MG63 (cell line): ENCODE results near the gene NUDT9. TPM values are rescaled to one million over a fixed set of nuclear protein-coding genes. Genes with fewer than 3 reads are reported as not detected.
"Not testable (repeated sequence)": the region's sequence is repeated elsewhere in the genome, so short reads cannot be mapped to it uniquely, and the experiment has no call there.

Experiments
- DNase-seq: peaks from one replicate; pipeline ENCODE4 v3.0.0-alpha.2; 2020
- H3K27me3 ChIP-seq: fragments of 250-450 bp; sonication (Bioruptor Pico); 2 replicates; pipeline ENCODE4 v1.5.1; 2020; ENCODE audit warnings: mild to moderate bottlenecking, moderate library complexity
- H3K36me3 ChIP-seq: fragments of 250-450 bp; sonication (Bioruptor Pico); 2 replicates; pipeline ENCODE4 v1.5.1; 2020; ENCODE audit warnings: mild to moderate bottlenecking, moderate library complexity
- H3K4me3 ChIP-seq: fragments of 250-450 bp; sonication (Bioruptor Pico); 2 replicates; pipeline ENCODE4 v1.5.1; 2020; ENCODE audit warnings: mild to moderate bottlenecking, moderate library complexity
- H3K9me3 ChIP-seq: fragments of 250-450 bp; sonication (Bioruptor Pico); 2 replicates; pipeline ENCODE4 v1.5.1; 2020; ENCODE audit warnings: mild to moderate bottlenecking, moderate library complexity
- total RNA-seq: library from RNA; depleted of rRNA; stranded (reverse); fragments of >200 nt; shearing (Covaris generic); gene quantifications from 2 replicates; pipeline ENCODE4 v1.2.3, GENCODE V29; 2014; ENCODE audit warnings: low replicate concordance; rRNA removed

The NUDT9 gene, protein sequence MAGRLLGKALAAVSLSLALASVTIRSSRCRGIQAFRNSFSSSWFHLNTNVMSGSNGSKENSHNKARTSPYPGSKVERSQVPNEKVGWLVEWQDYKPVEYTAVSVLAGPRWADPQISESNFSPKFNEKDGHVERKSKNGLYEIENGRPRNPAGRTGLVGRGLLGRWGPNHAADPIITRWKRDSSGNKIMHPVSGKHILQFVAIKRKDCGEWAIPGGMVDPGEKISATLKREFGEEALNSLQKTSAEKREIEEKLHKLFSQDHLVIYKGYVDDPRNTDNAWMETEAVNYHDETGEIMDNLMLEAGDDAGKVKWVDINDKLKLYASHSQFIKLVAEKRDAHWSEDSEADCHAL
- 8.4 and 9.9 TPM in 2 replicates for total RNA-seq

DNA sequence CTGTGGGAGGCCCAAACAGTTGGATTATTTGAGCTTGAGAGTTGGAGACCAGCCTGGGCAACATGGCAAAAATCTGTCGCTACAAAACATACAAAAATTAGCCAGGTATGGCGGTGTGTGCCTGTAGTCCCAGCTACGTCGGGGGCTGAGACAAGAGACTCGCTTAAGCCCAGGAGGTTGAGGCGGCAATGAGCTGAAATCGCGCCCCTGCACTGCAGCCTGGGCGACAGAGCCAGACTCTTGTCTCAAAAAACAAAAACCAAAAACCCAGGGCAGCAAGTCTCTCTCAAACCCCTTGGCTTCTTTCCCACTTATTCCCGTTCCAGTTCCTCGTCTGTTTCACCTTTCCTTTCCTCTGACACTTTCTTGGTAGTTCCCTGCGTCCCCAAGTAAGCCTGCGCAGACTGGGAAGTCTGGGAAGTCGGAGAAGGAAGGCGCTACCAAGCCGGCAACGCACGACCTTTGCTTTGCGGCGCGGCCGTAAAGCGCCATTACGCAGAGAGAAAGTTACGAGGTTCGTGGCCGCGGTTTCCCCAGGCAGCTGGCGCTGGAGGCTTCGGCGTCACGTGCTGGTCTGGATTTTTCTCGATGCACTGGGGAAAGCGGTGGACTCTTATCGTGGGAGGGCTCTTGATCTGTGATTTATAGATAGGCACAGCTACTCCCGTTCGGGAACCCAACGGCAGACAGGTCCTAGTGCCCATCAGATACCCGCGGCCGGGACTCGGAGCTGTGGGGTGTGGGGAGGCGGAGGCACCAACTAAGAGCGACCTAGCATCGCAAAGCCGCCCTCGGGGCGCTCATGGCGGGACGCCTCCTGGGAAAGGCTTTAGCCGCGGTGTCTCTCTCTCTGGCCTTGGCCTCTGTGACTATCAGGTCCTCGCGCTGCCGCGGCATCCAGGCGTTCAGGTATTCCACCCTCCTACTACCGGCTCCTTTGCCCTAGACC, at the start of gene NUDT9:
NUDT9 (plus strand) TSS at position 470 of the 949 bp plus-strand sequence; CDS start at position 803, 333 bp downstream.
- peak within 1 kb of the TSS; percentile 84 for H3K4me3 ChIP-seq
- no peaks in the 10 kb centered on the region for H3K36me3 ChIP-seq
- no peaks in the 10 kb centered on the region for H3K27me3 ChIP-seq
- H3K9me3 ChIP-seq = no peaks in the 10 kb centered on the region
- peak; percentile 96 for DNase-seq

DNA sequence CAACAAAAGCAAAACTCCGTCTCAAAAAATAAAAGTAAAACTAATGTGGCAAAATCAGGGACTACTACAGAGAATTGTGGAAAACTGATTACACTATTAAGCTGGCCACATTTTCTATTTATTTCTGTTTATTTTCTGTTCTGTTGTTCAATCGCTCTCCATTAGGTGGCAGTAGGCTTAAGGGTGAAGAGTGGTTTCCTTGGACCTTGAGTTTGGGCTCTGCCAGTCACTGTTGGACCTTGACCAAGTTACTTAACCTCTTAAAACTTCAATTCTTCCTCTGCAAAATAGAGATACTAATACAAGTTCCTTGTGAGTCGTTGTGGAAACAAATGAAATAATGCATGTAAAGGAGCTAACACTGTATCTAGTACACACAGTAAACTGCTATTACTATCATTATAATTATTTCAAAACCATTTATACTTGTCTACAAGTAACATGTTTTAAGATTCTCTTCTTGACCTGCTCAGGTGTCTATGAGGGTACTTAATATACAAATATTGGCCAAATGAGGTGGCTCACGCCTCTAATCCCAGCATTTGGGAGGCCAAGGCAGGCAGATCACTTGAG, 46.6 kb upstream of the NUDT9 start:
- DNase-seq = peak; percentile 20
- H3K36me3 ChIP-seq = no peaks in the 10 kb centered on the region
- H3K27me3 ChIP-seq = no peaks in the 10 kb centered on the region
- no peak overlapping the region for H3K4me3 ChIP-seq
- no peaks in the 10 kb centered on the region for H3K9me3 ChIP-seq

DNA sequence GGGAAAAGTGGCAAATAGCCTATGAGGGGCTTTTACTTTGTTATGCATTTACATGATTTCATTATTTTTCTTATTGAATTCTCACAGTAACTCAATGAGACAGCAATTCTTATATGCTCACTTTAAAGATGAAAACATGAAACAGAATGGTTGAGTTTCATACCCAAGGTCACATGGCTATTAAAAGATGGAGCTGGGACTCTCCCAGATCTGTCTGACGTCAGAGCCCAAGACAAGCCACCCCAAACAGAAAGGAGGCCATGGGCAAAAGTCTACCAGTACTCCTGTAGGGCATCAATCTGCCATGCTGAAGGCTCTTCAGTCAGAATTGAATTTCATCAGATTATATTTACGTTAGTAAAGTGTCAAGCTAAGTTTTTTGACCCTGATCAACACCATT, 44.6 kb upstream of the NUDT9 start:
- Histone ChIP-seq H3K36me3 (no peaks in the 10 kb centered on the region), H3K4me3 (no peak overlapping the region), H3K27me3 (no peaks in the 10 kb centered on the region), H3K9me3 (no peaks in the 10 kb centered on the region)
- no peak for DNase-seq

DNA sequence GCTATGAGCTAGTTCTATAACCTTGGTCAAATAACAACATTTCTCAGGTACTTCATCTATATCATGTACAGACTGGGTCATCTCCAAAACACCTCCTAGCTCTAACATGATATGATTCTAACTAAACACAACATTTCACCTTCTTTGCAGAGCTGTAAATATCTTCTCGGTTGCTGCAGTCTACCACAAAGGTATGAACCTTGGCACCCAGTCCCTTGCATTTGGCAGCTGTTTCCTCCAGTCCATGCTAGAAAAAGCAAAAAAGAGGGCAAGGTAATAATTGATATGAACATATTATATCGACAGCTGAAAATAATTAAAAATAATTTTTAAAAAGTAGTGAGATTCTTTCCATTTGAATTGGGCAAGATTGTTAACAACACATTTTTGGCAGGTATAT, 40.3 kb upstream of the NUDT9 start:
- H3K4me3 ChIP-seq = no peak overlapping the region
- no peaks in the 10 kb centered on the region for H3K27me3 ChIP-seq
- no peaks in the 10 kb centered on the region for H3K9me3 ChIP-seq
- DNase-seq = no peak
- no peaks in the 10 kb centered on the region for H3K36me3 ChIP-seq

DNA sequence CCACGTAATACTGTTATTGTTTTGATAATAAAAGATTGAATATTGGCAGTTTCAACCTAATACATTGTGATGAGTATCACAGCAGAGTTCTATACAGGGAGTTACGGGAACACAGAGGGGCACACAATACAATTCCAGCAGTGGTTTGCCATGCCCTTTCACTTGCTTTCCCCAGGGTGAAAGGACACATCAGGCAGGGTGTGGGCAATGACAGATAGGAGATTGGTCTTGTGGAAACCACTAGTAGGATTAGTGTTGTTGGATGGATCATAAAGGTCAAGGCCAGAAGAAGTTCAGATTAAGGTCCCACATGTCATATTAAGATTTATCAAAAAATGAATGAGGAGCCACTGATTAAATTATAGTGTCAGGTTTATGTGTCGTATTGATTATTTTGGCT, 39.4 kb upstream of the NUDT9 start:
- H3K27me3 ChIP-seq = no peaks in the 10 kb centered on the region
- H3K36me3 ChIP-seq = no peaks in the 10 kb centered on the region

DNA sequence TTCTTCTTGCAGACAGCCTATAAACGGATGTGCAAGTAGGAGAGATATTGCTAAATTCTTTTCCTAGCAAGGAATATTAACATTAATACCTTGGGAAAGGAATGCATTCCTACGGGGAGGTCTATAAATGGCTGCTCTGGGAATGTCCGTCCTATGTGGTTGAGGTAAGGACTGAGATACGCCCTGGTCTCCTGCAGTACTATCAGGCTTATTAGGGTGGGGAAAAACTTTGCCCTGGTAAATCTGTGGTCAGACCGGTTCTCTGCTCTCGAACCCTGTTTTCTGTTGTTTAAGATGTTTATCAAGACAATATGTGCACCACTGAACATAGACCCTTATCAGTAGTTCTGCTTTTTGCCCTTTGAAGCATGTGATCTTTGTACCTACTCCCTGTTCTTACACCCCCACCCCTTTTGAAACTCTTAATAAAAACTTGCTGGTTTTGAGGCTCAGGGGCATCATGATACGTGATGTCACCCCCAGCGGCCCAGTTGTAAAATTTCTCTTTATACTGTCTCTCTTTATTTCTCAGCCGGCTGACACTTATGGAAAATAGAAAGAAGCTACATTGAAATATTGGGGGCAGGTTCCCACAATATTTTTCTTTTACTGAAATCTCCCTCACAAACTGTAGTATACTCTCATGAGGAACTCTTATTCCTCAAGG, 37.8 kb upstream of the NUDT9 start:
- H3K4me3 ChIP-seq, DNase-seq, H3K36me3 ChIP-seq, H3K9me3 ChIP-seq, H3K27me3 ChIP-seq: not testable (repeated sequence)

More for the DNA sequence above, 39.4 kb upstream of the NUDT9 start:
- no peaks in the 10 kb centered on the region for H3K9me3 ChIP-seq
- no peak for DNase-seq
- no peak overlapping the region for H3K4me3 ChIP-seq

DNA sequence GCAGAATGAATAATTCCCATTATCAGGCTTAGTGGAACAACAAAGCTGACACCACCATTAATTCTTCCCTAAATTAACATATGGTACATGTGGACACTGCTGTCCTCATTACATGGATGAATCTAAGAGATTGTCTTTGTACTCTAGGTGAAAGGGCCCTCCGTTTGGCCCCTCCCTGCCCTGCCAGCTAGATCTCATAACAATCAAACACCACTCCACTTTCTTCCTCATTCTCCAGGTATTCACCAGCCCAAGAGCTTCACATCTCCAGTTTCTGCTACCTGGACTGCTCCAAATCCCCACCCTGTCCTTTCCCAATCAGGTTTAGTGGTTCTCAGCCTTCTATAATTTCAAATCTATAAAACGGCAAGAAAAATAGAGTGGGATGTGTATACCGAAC, 35.1 kb upstream of the NUDT9 start:
- H3K9me3 ChIP-seq = no peaks in the 10 kb centered on the region
- no peaks in the 10 kb centered on the region for H3K27me3 ChIP-seq
- H3K36me3 ChIP-seq = no peaks in the 10 kb centered on the region
- DNase-seq = no peak
- no peak overlapping the region for H3K4me3 ChIP-seq

DNA sequence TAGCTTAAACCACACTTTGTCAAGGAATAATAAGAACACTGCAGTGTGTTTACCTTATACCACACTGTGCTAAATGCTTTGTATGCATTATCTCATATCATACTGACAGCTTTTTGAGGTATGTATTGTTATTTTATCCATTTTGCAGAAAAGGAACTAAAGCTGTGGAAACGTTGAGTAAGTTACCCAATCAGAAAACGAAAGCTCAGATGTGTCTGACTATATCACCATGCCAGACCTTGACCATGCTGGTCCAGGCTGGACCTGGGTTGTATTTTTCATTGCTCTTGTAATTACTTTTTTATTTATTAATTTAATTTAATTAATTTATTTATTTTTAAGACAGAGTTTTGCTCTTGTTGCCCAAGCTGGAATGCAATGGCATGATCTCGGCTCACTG, 33.5 kb upstream of the NUDT9 start:
- no peak for DNase-seq
- no peaks in the 10 kb centered on the region for H3K36me3 ChIP-seq
- no peak overlapping the region for H3K4me3 ChIP-seq
- H3K9me3 ChIP-seq = no peaks in the 10 kb centered on the region
- H3K27me3 ChIP-seq = no peaks in the 10 kb centered on the region

DNA sequence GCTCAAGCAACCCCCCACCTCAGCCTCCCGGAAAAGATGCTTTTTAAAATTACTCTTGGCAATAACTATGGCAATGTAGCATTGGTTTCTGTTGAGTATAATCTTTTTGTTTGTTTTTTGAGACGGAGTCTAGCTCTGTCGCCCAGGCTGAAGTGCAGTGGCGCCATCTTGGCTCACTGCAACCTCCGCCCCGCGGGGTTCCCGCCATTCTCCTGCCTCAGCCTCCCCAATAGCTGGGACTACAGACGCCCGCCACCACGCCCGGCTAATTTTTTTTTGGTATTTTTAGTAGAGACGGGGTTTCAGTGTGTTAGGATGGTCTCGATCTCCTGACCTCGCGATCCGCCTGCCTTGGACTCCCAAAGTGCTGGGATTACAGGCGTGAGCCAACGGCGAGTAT, 32.3 kb upstream of the NUDT9 start:
- not testable (repeated sequence) for DNase-seq, H3K9me3 ChIP-seq, H3K36me3 ChIP-seq, H3K27me3 ChIP-seq
- H3K4me3 ChIP-seq = peak overlapping the region; percentile 57

DNA sequence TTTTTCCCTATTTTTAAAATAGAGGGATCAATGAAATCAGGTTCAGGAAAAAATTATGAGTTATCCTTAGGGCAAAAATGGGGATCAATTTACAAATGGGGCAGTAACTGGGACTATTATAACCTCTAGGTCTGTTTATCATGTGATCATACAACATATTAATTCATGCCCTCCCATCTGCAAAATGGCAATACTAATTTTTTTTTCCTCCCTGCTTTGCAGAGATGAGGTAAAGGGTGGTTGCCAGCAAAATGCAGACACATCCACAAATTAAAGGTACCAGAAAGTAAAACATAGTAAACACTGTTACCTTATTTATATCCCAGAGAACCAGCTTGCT, 31.9 kb upstream of the NUDT9 start:
- Histone ChIP-seq H3K27me3 (no peaks in the 10 kb centered on the region), H3K4me3 (peak overlapping the region; percentile 57), H3K9me3 (no peaks in the 10 kb centered on the region), H3K36me3 (no peaks in the 10 kb centered on the region)
- DNase-seq = no peak

DNA sequence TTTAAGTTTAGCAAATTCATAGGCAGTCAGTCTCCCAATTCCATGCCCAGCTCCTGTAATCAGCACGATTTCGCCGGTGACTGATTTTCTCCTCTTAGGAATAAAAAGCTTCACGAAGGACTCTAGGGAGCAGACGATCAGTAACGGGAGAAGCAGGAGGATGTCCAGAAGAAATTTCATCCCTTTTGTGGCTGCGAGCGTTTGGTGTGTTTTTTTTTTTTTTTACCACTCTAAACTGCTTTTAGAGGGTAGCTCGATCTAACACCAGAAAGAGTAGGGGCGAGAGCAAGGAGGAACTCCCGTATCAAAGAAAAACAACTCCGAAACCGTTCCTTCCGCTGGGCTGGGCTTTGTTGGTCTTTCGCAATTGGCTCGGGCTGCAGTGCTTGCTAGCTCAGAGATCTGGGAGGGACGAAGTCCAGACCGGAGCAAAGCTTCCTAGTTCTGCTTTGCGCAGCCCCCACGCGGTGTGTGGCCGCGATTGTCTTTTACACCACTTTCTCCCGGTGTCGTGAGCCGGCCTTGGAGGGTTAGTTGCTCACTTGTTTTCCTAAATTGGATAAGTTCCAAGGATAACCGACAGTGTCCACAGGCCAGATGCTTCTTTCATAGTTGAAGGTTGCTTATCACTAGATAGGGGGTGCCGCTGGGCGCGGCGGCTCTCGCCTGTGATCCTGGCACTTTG, 31.3 kb upstream of the NUDT9 start, which contains the start of gene HSD17B11:
HSD17B11 (minus strand) TSS at position 298 of the 685 bp plus-strand sequence; CDS start at position 180, 118 bp downstream.
- Histone ChIP-seq H3K36me3 (no peaks in the 10 kb centered on the region), H3K4me3 (peak within 1 kb of the TSS; percentile 57), H3K27me3 (no peaks in the 10 kb centered on the region), H3K9me3 (no peaks in the 10 kb centered on the region)
- DNase-seq = peak; percentile 82

DNA sequence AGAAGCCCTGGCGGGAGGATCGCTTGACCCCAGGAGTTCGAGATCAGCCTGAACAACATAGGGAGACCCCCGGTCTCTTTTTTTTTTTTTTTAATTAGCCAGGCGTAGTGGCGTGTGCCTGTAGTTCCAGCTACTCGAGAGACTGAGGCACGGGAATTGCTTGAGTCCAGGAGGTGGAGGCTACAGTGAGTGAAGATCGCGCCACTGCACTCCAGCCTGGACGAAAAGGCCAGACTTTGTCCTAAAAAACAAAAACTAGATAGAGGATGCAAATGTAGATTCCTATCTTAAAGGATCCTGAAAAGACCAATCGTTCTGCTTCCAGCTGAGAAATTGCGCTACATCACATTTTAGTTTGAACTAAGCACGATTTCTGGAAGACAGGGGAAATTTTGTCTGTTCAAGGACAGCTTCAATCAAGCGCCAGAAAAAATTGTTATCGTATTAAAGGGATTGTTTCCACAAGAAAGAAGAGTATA, 30.8 kb upstream of the NUDT9 start:
- Histone ChIP-seq H3K9me3 (no peaks in the 10 kb centered on the region), H3K36me3 (no peaks in the 10 kb centered on the region), H3K4me3 (peak overlapping the region; percentile 57), H3K27me3 (no peaks in the 10 kb centered on the region)
- DNase-seq = no peak

DNA sequence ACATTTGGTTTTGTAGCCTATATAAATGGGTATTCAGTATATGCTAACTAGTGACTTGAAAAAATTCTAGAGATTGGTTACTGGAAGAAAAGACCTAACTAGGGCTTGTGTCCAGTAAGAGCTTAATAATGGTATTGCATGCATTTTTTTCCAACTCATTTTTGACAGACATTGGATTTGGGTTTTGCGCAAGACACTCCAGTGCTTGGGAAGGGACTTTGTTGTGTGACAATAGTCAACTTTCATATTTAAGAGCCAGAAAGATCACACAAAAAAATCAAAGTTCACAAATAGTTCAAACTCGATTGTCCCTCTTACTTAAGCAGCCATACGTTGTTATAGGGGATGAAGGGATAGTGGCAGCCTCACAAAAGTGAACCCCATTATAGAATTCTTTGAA, 30.2 kb upstream of the NUDT9 start:
- H3K4me3 ChIP-seq = no peak overlapping the region
- no peaks in the 10 kb centered on the region for H3K9me3 ChIP-seq
- no peaks in the 10 kb centered on the region for H3K27me3 ChIP-seq
- DNase-seq = no peak
- H3K36me3 ChIP-seq = no peaks in the 10 kb centered on the region

DNA sequence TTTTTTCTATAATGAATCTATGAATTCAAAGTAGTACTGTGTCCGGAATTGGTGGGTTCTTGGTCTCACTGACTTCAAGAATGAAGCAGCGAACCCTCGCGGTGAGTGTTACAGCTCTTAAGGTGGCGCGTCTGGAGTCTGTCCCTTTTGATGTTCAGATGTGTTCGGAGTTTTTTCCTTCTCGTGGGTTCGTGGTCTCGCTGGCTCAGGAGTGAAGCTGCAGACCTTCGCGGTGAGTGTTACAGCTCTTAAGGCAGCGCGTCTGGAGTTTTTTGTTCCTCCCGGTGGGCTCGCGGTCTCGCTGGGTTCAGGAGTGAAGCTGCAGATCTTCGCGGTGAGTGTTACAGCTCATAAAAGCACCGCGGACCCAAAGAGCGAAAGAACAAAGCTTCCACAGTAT, 27.3 kb upstream of the NUDT9 start:
- H3K4me3 ChIP-seq, DNase-seq, H3K27me3 ChIP-seq, H3K36me3 ChIP-seq, H3K9me3 ChIP-seq: not testable (repeated sequence)

DNA sequence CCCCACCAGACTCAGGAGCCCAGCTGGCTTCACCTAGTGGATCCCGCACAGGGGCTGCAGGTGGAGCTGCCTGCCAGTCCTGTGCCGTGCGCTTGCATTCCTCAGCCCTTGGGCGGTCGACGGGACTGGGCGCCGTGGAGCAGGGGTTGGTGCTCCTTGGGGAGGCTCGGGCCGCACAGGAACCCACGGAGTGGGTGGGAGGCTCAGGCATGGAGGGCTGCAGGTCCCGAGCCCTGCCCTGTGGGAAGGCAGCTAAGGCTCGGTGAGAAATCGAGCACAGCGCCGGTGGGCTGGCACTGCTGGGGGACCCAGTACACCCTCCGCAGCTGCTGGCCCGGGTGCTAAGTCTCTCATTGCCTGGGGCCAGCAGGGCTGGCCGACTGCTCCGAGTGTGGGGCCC, 26.5 kb upstream of the NUDT9 start:
- H3K9me3 ChIP-seq, DNase-seq, H3K4me3 ChIP-seq, H3K36me3 ChIP-seq, H3K27me3 ChIP-seq: not testable (repeated sequence)

DNA sequence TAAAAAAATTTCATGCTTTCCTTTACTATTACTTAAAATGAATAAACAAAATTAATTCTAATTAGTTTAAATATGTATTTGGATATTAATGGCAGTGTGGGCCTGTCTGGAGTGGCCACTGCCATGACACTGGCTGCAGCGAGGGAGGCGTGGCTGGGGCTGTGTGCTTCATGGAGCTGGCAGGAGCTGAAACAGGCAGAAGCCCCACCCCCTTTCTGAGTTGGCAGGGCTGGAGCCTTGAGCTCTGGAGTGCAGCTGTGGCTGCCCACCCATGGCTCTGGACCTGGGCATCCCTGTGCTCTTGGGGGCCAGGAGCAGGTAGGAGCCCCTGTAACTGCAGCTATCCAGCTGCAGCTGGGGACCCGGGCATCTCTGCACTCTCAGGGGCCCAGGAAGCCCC, 23.2 kb upstream of the NUDT9 start:
- H3K9me3 ChIP-seq = no peaks in the 10 kb centered on the region
- H3K4me3 ChIP-seq = no peak overlapping the region
- no peak for DNase-seq
- H3K36me3 ChIP-seq = no peaks in the 10 kb centered on the region
- H3K27me3 ChIP-seq = no peaks in the 10 kb centered on the region
